Ovary (tissue), 9 donors: ENCODE measurements around the gene MT3. TPM values are rescaled to one million over a fixed set of nuclear protein-coding genes. Genes with fewer than 3 reads are reported as not detected.

Experiments used
- DNase-seq, 5 donors: peaks; one replicate each; pipeline ENCODE4 v3.0.0-alpha.2; 2019 to 2020
- H3K27ac ChIP-seq, 2 donors: fragments of 200-600 bp; one replicate each; pipeline versions ENCODE4 v1.5.1 to v1.8.0; 2019 to 2022
- H3K27me3 ChIP-seq: fragments of 200-600 bp; one replicate; pipeline ENCODE4 v1.8.0; 2022
- H3K36me3 ChIP-seq: fragments of 200-600 bp; sonication (generic); one replicate; pipeline ENCODE4 v1.5.1; 2019
- H3K4me1 ChIP-seq: one replicate; pipeline ENCODE4 v1.8.1; 2013; ENCODE audit warnings: mild to moderate bottlenecking, moderate library complexity; ENCODE audit not compliant: insufficient read depth
- H3K4me3 ChIP-seq: fragments of 200-600 bp; sonication (generic); one replicate; pipeline ENCODE4 v1.5.1; 2017
- H3K9me3 ChIP-seq, 2 donors: fragments of 200-600 bp in 1 of 2; sonication (generic) in 1 of 2; one replicate each; pipeline versions ENCODE4 v1.5.1 to v1.8.1; 2013 to 2019; ENCODE audit warnings: mild to moderate bottlenecking in 1 of 2, moderate library complexity in 1 of 2
- EP300 ChIP-seq: sonication (generic); formaldehyde crosslinking; IDR thresholded peaks from one replicate; pipeline ENCODE4 v1.6.1; 2017; ENCODE audit warnings: antibody characterized with exemption
- POLR2A ChIP-seq: fragments of 450-650 bp; IDR thresholded peaks from one replicate; pipeline ENCODE4 v1.6.1; 2017; ENCODE audit warnings: antibody characterized with exemption, mild to moderate bottlenecking, moderate library complexity
- WGBS, 3 donors: extraction: QIAGEN DNeasy Blood & Tissue Kit in 1 of 3; methylation state at CpG; one replicate each; pipeline versions ENCODE4 v1.1.5 to v1.1.7; 2013 to 2017; 5-methylcytosine and 5-hydroxymethylcytosine counted together
- intact Hi-C, 4 donors: fragments of 100-400 bp; cut with DNase I; formaldehyde crosslinking; loops; one replicate each; pipeline versions ENCODE4 v1.11.0 to v1.15.1; 2022 to 2023
- polyA plus RNA-seq, 2 donors: library from polyadenylated mRNA; stranded (reverse); fragments of 200-250 nt in 1 of 2; fragments of 350-450 nt in 1 of 2; fragmentation: Illumina TruSeq in 1 of 2; extraction: RNeasy Lipid Tissue Mini Kit (QIAGEN cat#74804) in 1 of 2; gene quantifications; one replicate each; pipeline ENCODE4 v1.2.3, GENCODE V29; 2013 to 2014
- total RNA-seq, 7 donors: library from RNA; depleted of rRNA in 2 of 7; stranded (reverse); fragments of >200 nt in 2 of 7; fragmentation: NEBNext Ultra II Directional in 3 of 7; extraction: Animal tissue kit (Norgen Biotek cat#: 25700) in 3 of 7; gene quantifications; one replicate each; pipeline versions ENCODE4 v1.1.0 to v1.2.4, GENCODE V29; 2016 to 2023
- TF ChIP-seq, protein P1 (sequence below), 3 donors: fragments of 450-650 bp in 2 of 3; fragments of 200-600 bp in 1 of 3; IDR thresholded peaks; one replicate each; pipeline versions ENCODE4 v1.5.1 to v1.8.0; 2016 to 2022; ENCODE audit warnings: antibody characterized with exemption in 3 of 3, mild to moderate bottlenecking in 1 of 3
- donor health status: DM: no; HTN: no; CAD: no; lungs with moderate emphysema.
- donor health status: DM: no; HTN: no; CAD: no.
- donor health status: Bipolar disorder and iron deficiency.
- donor health status: DM: yes; HTN: yes; CAD: no.
- donor health status: DM: no; HTN: no; CAD: no.
- donor health status: DM: yes; HTN: yes; CAD: no.

MT3 gene
- total and polyA plus RNA-seq, 9 donors: 0.53 to 4.8 (median 1.4) TPM; not detected in 3

DNA sequence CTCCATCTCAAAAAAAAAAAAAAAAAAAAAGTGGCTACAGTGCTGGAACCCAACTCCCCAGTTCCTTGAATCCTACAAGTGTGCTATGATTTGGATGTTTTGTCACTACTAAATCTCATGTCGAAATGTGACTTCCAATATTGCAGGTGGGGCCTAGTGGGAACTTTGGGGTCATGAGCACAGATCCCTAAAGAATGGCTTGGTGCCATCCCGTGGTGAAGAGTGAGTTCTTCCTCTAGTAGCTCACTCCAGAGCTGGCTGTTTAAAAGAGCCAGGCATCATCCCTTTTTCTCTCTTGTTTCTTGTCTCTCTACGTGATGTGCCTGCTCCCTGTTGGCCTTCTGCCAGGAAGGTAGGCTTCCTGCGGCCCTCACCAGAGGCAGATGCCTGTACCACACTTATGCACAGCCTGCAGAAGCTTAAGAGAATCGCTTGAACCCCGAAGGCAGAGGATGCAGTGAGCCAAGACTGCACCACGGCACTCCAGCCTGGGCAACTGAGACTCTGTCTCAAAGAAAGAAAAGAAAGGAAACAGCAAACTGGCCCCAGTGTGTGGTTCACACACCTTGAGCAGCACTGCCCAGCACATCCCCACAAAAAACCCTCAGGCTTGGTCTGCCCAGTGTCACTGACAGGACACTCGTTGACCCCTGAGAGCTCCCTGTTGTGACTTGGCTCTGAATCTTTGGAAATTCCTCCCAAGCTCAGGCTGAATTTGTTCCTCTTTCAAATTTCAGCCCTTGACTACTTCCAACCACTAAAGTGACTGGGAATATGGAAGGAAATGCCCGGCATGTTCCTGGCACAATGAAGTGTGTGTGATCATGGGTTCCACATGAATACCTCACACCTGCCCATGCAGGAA lies 39.4 kb downstream of the MT3 start:
- no peak for TF ChIP-seq POLR2A
- TF ChIP-seq, protein P1, sequence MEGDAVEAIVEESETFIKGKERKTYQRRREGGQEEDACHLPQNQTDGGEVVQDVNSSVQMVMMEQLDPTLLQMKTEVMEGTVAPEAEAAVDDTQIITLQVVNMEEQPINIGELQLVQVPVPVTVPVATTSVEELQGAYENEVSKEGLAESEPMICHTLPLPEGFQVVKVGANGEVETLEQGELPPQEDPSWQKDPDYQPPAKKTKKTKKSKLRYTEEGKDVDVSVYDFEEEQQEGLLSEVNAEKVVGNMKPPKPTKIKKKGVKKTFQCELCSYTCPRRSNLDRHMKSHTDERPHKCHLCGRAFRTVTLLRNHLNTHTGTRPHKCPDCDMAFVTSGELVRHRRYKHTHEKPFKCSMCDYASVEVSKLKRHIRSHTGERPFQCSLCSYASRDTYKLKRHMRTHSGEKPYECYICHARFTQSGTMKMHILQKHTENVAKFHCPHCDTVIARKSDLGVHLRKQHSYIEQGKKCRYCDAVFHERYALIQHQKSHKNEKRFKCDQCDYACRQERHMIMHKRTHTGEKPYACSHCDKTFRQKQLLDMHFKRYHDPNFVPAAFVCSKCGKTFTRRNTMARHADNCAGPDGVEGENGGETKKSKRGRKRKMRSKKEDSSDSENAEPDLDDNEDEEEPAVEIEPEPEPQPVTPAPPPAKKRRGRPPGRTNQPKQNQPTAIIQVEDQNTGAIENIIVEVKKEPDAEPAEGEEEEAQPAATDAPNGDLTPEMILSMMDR (IDR thresholded peaks at IDR 0.05): no peak
- no peak for TF ChIP-seq EP300
- intact Hi-C loops: loop anchor here in 1 of 4 donors (10.0 kb wide), 1 partner anchor 46 kb away; no protein-coding TSS in a partner anchor
- no peaks in the 10 kb centered on the region for H3K9me3 ChIP-seq
- no peaks in the 10 kb centered on the region for H3K36me3 ChIP-seq
- no peak overlapping the region for H3K27ac ChIP-seq
- peak in 1 of 5 donors; percentile 22 for DNase-seq
- peaks cover 6% of the 10 kb centered on the region for H3K4me1 ChIP-seq
- 66 to 75% (median 69%) methylated on average over 9 of the region's 9 CpGs for WGBS, 3 donors
- no peaks in the 10 kb centered on the region for H3K27me3 ChIP-seq
- H3K4me3 ChIP-seq: no peak overlapping the region

DNA sequence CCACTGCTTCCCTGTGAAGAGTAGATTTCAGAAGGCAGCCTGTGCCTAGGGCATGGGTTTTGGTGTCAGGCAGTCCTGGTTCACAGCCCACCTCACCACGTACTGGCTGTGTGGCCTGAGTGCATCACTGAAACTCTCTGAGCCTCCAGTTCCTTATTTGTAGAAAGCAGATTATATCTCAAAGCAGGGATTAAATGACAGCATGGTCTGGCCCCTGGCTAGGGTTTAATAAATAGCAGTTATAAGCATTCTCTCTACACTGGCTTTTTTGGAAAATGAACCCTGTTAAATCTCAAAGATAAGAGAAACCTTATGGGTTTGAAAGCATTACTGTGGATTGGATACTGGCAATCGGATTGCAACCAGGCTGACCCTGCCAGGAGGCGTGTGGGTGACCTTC lies 40.2 kb downstream of the MT3 start:
- Histone ChIP-seq H3K27me3 (no peaks in the 10 kb centered on the region), H3K4me3 (no peak overlapping the region), H3K27ac (no peak overlapping the region), H3K36me3 (no peaks in the 10 kb centered on the region), H3K4me1 (peaks cover 6% of the 10 kb centered on the region), H3K9me3 (no peaks in the 10 kb centered on the region)
- 90 to 94% (median 90%) methylated on average over 3 of the region's 3 CpGs for WGBS, 3 donors
- TF ChIP-seq, protein P1 (IDR thresholded peaks at IDR 0.05): no peak
- no peak for TF ChIP-seq EP300
- intact Hi-C loops: loop anchor here in 1 of 4 donors (10.0 kb wide), 1 partner anchor 45 kb away; no protein-coding TSS in a partner anchor
- no peak for DNase-seq

DNA sequence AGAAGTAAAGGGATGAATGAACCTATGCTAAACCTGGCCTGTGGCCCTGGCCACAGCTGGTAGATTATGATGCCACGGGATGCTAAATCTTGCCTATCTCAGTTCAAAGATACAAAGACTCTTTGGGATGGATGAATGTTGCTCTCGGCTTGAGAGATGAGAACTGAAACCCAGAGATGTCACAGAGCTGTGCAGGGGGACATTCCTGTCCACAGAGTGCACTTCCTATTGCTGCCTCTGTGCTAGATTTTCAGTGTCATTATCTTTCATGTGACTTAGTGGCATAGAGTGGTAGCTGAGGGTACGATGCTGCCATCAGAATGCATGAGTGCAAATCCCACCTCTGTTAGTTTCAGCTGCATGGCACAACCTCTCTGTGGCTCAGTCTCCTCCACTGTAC lies 40.8 kb downstream of the MT3 start:
- no peaks in the 10 kb centered on the region for H3K27me3 ChIP-seq
- H3K4me1 ChIP-seq: peaks cover 6% of the 10 kb centered on the region
- no peak overlapping the region for H3K27ac ChIP-seq
- H3K36me3 ChIP-seq: no peaks in the 10 kb centered on the region
- H3K4me3 ChIP-seq: no peak overlapping the region
- intact Hi-C loops: no loop called here
- TF ChIP-seq POLR2A: no peak
- no peak for TF ChIP-seq EP300
- TF ChIP-seq, protein P1 (IDR thresholded peaks at IDR 0.05): no peak
- 71 to 89% (median 76%) methylated on average over 3 of the region's 3 CpGs for WGBS, 3 donors
- H3K9me3 ChIP-seq: no peaks in the 10 kb centered on the region
- DNase-seq: no peak

DNA sequence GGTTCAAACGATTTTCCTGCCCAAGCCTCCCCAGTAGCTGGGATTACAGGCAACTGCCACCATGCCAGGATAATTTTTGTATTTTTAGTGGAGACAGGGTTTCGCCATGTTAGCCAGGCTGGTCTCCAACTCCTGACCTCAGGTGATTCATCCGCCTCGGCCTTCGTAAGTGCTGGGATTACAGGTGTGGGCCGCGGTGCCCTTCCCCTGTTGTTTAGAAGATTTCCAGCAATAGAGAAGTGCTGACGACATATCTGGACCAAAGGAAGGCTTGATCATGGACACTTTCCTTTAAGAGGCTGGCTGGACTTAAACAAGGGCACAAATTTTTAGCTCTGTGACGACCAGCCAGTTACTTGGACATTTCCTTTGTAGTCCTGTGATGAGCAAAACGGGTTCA lies 41.9 kb downstream of the MT3 start:
- TF ChIP-seq, protein P1 (IDR thresholded peaks at IDR 0.05): no peak
- no peak for TF ChIP-seq POLR2A
- no peak for TF ChIP-seq EP300
- no peak overlapping the region for H3K4me3 ChIP-seq
- H3K4me1 ChIP-seq: peaks cover 4% of the 10 kb centered on the region
- 89 to 97% (median 93%) methylated on average over 10 of the region's 10 CpGs for WGBS, 3 donors
- H3K9me3 ChIP-seq: no peaks in the 10 kb centered on the region
- H3K36me3 ChIP-seq: no peaks in the 10 kb centered on the region
- no peaks in the 10 kb centered on the region for H3K27me3 ChIP-seq
- no peak overlapping the region for H3K27ac ChIP-seq
- DNase-seq: no peak
- intact Hi-C loops: no loop called here
